Inflammatory macrophage treated with lipopolysaccharide for 1 hour (primary cell): ENCODE data around the gene MAGEF1.

ENCODE experiments used
- DNase-seq, 2 donors: peaks; one replicate each; pipeline ENCODE4 v3.0.0-alpha.2; 2020 to 2022

Gene MAGEF1

GRCh38 chr3:184724699-184725098 is 12.8 kb upstream of the MAGEF1 start:
- no peak for DNase-seq

GRCh38 chr3:184719709-184720108 is 7.8 kb upstream of the MAGEF1 start:
- no peak for DNase-seq

GRCh38 chr3:184718431-184718830 is 6.6 kb upstream of the MAGEF1 start:
- no peak for DNase-seq

GRCh38 chr3:184717399-184717983 is 5.6 kb upstream of the MAGEF1 start:
- no peak for DNase-seq

GRCh38 chr3:184716622-184717398 is 4.9 kb upstream of the MAGEF1 start:
- peak; percentile 39 to 45 for DNase-seq

- no peak for DNase-seq
Observed at GRCh38 chr3:184715943-184716621, 4.2 kb upstream of the MAGEF1 start.

- DNase-seq, result no peak
Observed at GRCh38 chr3:184713521-184713920, 1.7 kb upstream of the MAGEF1 start.

GRCh38 chr3:184713040-184713355 is 1.1 kb upstream of the MAGEF1 start:
- DNase-seq, result no peak

- DNase-seq, result peak; percentile 13 to 33
Observed at GRCh38 chr3:184712248-184713039, 580 bp upstream of the MAGEF1 start.

- DNase-seq, result no peak
Observed at GRCh38 chr3:184710870-184711492, 883 bp downstream of the MAGEF1 start.

- no peak for DNase-seq
Observed at GRCh38 chr3:184703657-184704056, 8.2 kb downstream of the MAGEF1 start.

- no peak for DNase-seq
Observed at GRCh38 chr3:184700759-184701158, 11.1 kb downstream of the MAGEF1 start.

GRCh38 chr3:184697845-184698244 is 14.0 kb downstream of the MAGEF1 start:
- DNase-seq, result no peak

GRCh38 chr3:184696697-184697096 is 15.2 kb downstream of the MAGEF1 start:
- no peak for DNase-seq

GRCh38 chr3:184694716-184695115 is 17.1 kb downstream of the MAGEF1 start:
- DNase-seq, result no peak

- no peak for DNase-seq
Observed at GRCh38 chr3:184694133-184694665, 17.7 kb downstream of the MAGEF1 start.

GRCh38 chr3:184693011-184693975 is 18.6 kb downstream of the MAGEF1 start:
- no peak for DNase-seq

GRCh38 chr3:184691397-184692231 is 20.2 kb downstream of the MAGEF1 start:
- peak; percentile 34 to 44 for DNase-seq

GRCh38 chr3:184690192-184690883 is 21.5 kb downstream of the MAGEF1 start:
- no peak for DNase-seq

GRCh38 chr3:184688882-184689271 is 23.0 kb downstream of the MAGEF1 start:
- no peak for DNase-seq
